ENCODE measurements around the gene KHK. TPM values are rescaled to one million over a fixed set of nuclear protein-coding genes. Genes with fewer than 3 reads are reported as not detected.
A peak's percentile ranks its signal among the peaks of the same experiment; 100 is the strongest.

KHK gene
- total and polyA plus RNA-seq, 2 donors from 2014 or later, result 18.7 to 538 TPM

DNA sequence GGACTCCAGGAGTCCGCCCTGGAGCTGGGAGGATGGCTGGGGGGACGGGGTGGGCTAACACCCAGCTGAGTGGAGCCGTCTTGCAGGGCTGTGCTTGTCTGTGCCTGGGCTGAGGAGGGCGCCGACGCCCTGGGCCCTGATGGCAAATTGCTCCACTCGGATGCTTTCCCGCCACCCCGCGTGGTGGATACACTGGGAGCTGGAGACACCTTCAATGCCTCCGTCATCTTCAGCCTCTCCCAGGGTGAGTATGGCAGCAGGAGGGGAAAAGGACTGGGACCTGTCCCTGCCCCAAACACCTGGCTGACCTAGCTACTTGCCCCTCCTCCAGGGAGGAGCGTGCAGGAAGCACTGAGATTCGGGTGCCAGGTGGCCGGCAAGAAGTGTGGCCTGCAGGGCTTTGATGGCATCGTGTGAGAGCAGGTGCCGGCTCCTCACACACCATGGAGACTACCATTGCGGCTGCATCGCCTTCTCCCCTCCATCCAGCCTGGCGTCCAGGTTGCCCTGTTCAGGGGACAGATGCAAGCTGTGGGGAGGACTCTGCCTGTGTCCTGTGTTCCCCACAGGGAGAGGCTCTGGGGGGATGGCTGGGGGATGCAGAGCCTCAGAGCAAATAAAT is 12.9 kb downstream of the KHK start:
- intact Hi-C loops (cut with DNase I), result loop anchor here (10.0 kb wide), 1 partner anchor 205 kb away; the partner anchor contains the start of gene UCN
- FAIRE-seq (no peak), DNase-seq (peak in 1 of 5 donors; percentile 49)
- TF ChIP-seq CTCF (IDR thresholded peaks at IDR 0.05; ENCODE audit: borderline replicate concordance, extremely low read depth, insufficient read depth), result no peak
- H3K27ac ChIP-seq (ENCODE audit: low read depth in 2 of 2, low read length in 2 of 2), result no peak overlapping the region
- peaks cover 0 to 17% (median 6%) of the 10 kb centered on the region in 3 donors for H3K4me1 ChIP-seq (ENCODE audit: control insufficient read depth in 2 of 3, insufficient read depth in 2 of 3, low read depth in 1 of 3, low read length in 3 of 3)
- H3K36me3 ChIP-seq (ENCODE audit: control insufficient read depth in 2 of 3, insufficient read depth in 3 of 3, low read length in 3 of 3), result peaks cover 0 to 11% (median 2%) of the 10 kb centered on the region in 3 donors
- no peak overlapping the region for H3K9ac ChIP-seq (ENCODE audit: low read length in 3 of 3)
- H3K4me3 ChIP-seq (ENCODE audit: low read length in 3 of 3), result no peak overlapping the region
- H3K27me3 ChIP-seq (ENCODE audit: control insufficient read depth, insufficient read depth, low read length), result no peaks in the 10 kb centered on the region
- no peaks in the 10 kb centered on the region for H3K9me3 ChIP-seq (ENCODE audit: control insufficient read depth in 2 of 3, insufficient read depth in 1 of 3, low read length in 3 of 3)

- intact Hi-C loops (cut with DNase I), result no loop called here
- Histone ChIP-seq H3K4me1 (ENCODE audit: control insufficient read depth in 2 of 3, insufficient read depth in 2 of 3, low read depth in 1 of 3, low read length in 3 of 3) (peaks cover 0 to 12% (median 6%) of the 10 kb centered on the region in 3 donors), H3K9ac (ENCODE audit: low read length in 3 of 3) (no peak overlapping the region), H3K9me3 (ENCODE audit: control insufficient read depth in 2 of 3, insufficient read depth in 1 of 3, low read length in 3 of 3) (no peaks in the 10 kb centered on the region), H3K4me3 (ENCODE audit: low read length in 3 of 3) (no peak overlapping the region), H3K36me3 (ENCODE audit: control insufficient read depth in 2 of 3, insufficient read depth in 3 of 3, low read length in 3 of 3) (peaks cover 0 to 11% (median 2%) of the 10 kb centered on the region in 3 donors), H3K27me3 (ENCODE audit: control insufficient read depth, insufficient read depth, low read length) (no peaks in the 10 kb centered on the region), H3K27ac (ENCODE audit: low read depth in 2 of 2, low read length in 2 of 2) (no peak overlapping the region)
- FAIRE-seq (no peak), DNase-seq (peak in 1 of 5 donors; percentile 69)
- TF ChIP-seq CTCF (IDR thresholded peaks at IDR 0.05; ENCODE audit: borderline replicate concordance, extremely low read depth, insufficient read depth), result no peak
Observed at GRCh38 chr2:27100036-27100435, 13.5 kb downstream of the KHK start.

GRCh38 chr2:27102329-27102728 is 15.8 kb downstream of the KHK start:
- FAIRE-seq, result no peak
- Histone ChIP-seq H3K9me3 (ENCODE audit: control insufficient read depth in 2 of 3, insufficient read depth in 1 of 3, low read length in 3 of 3) (no peaks in the 10 kb centered on the region), H3K4me3 (ENCODE audit: low read length in 3 of 3) (no peak overlapping the region), H3K27me3 (ENCODE audit: control insufficient read depth, insufficient read depth, low read length) (no peaks in the 10 kb centered on the region), H3K4me1 (ENCODE audit: control insufficient read depth in 2 of 3, insufficient read depth in 2 of 3, low read depth in 1 of 3, low read length in 3 of 3) (no peaks in the 10 kb centered on the region), H3K9ac (ENCODE audit: low read length in 3 of 3) (no peak overlapping the region), H3K27ac (ENCODE audit: low read depth in 2 of 2, low read length in 2 of 2) (no peak overlapping the region), H3K36me3 (ENCODE audit: control insufficient read depth in 2 of 3, insufficient read depth in 3 of 3, low read length in 3 of 3) (peaks cover 0 to 11% (median 2%) of the 10 kb centered on the region in 3 donors)
- DNase-seq, result peak in 1 of 5 donors; percentile 40
- TF ChIP-seq CTCF (IDR thresholded peaks at IDR 0.05; ENCODE audit: borderline replicate concordance, extremely low read depth, insufficient read depth), result no peak
- intact Hi-C loops (cut with DNase I), result no loop called here
